ENCODE results near the gene PTBP2. TPM values are rescaled to one million over a fixed set of nuclear protein-coding genes. Genes with fewer than 3 reads are reported as not detected.
"Not testable (repeated sequence)": the region's sequence is repeated elsewhere in the genome, so short reads cannot be mapped to it uniquely, and the experiment has no call there.

Gene PTBP2
- total RNA-seq, 2 donors from 2014 or later, result 33.0 to 66.0 TPM

GRCh38 chr1:96756789-96757188 is 35.2 kb downstream of the PTBP2 start:
- ATAC-seq (ENCODE audit: insufficient number of reproducible peaks, low FRiP score, low read depth), result no peak
- H3K4me1 ChIP-seq (ENCODE audit: control insufficient read depth in 1 of 2, low read depth in 2 of 2), result peaks cover 0 to 9% of the 10 kb centered on the region in 2 donors

GRCh38 chr1:96762586-96762985 is 41.0 kb downstream of the PTBP2 start:
- not testable (repeated sequence) for H3K9me3 ChIP-seq; H3K36me3 ChIP-seq; DNase-seq (ENCODE audit: low spot score); H3K4me3 ChIP-seq; H3K27ac ChIP-seq; H3K27me3 ChIP-seq (replicated peaks; ENCODE audit: insufficient read depth); ATAC-seq (ENCODE audit: insufficient number of reproducible peaks, low FRiP score, low read depth)
- peaks cover 5 to 14% of the 10 kb centered on the region in 2 donors for H3K4me1 ChIP-seq (ENCODE audit: control insufficient read depth in 1 of 2, low read depth in 2 of 2)

More at GRCh38 chr1:96756789-96757188, 35.2 kb downstream of the PTBP2 start:
- Histone ChIP-seq H3K36me3 (peaks cover 17% of the 10 kb centered on the region), H3K27me3 (replicated peaks; ENCODE audit: insufficient read depth) (no peaks in the 10 kb centered on the region), H3K27ac (no peak overlapping the region), H3K9me3 (no peaks in the 10 kb centered on the region), H3K4me3 (no peak overlapping the region)
- no peak for DNase-seq (ENCODE audit: low spot score)
- TF ChIP-seq CTCF (IDR thresholded peaks at IDR 0.05), result no peak

GRCh38 chr1:96763514-96763913 is 41.9 kb downstream of the PTBP2 start:
- Histone ChIP-seq H3K4me3 (no peak overlapping the region), H3K36me3 (no peaks in the 10 kb centered on the region), H3K4me1 (ENCODE audit: control insufficient read depth in 1 of 2, low read depth in 2 of 2) (peaks cover 5 to 14% of the 10 kb centered on the region in 2 donors), H3K9me3 (no peaks in the 10 kb centered on the region), H3K27me3 (replicated peaks; ENCODE audit: insufficient read depth) (peaks cover 6% of the 10 kb centered on the region), H3K27ac (no peak overlapping the region)
- DNase-seq (ENCODE audit: low spot score) (no peak), ATAC-seq (ENCODE audit: insufficient number of reproducible peaks, low FRiP score, low read depth) (no peak)
- no peak for TF ChIP-seq CTCF (IDR thresholded peaks at IDR 0.05)

- no peak for TF ChIP-seq CTCF (IDR thresholded peaks at IDR 0.05)
- Histone ChIP-seq H3K4me3 (no peak overlapping the region), H3K27me3 (replicated peaks; ENCODE audit: insufficient read depth) (peaks cover 6% of the 10 kb centered on the region), H3K9me3 (no peaks in the 10 kb centered on the region), H3K4me1 (ENCODE audit: control insufficient read depth in 1 of 2, low read depth in 2 of 2) (peaks cover 5 to 14% of the 10 kb centered on the region in 2 donors), H3K36me3 (no peaks in the 10 kb centered on the region), H3K27ac (no peak overlapping the region)
- ATAC-seq (ENCODE audit: insufficient number of reproducible peaks, low FRiP score, low read depth) (no peak), DNase-seq (ENCODE audit: low spot score) (no peak)
Measured at GRCh38 chr1:96764469-96764868, 42.9 kb downstream of the PTBP2 start.

GRCh38 chr1:96771847-96772246 is 50.3 kb downstream of the PTBP2 start:
- H3K9me3 ChIP-seq, result no peaks in the 10 kb centered on the region

More at GRCh38 chr1:96771847-96772246, 50.3 kb downstream of the PTBP2 start:
- Histone ChIP-seq H3K4me3 (no peak overlapping the region), H3K36me3 (no peaks in the 10 kb centered on the region), H3K27ac (no peak overlapping the region), H3K4me1 (ENCODE audit: control insufficient read depth in 1 of 2, low read depth in 2 of 2) (no peaks in the 10 kb centered on the region), H3K27me3 (replicated peaks; ENCODE audit: insufficient read depth) (no peaks in the 10 kb centered on the region)
- DNase-seq (ENCODE audit: low spot score) (no peak), ATAC-seq (ENCODE audit: insufficient number of reproducible peaks, low FRiP score, low read depth) (no peak)
- no peak for TF ChIP-seq CTCF (IDR thresholded peaks at IDR 0.05)
